GM21390 (cell line): ENCODE results near the gene STAG3.
A peak's percentile ranks its signal among the peaks of the same experiment; 100 is the strongest.

Experiments
- ATAC-seq: cut with Tn5 transposase; IDR thresholded peaks from one replicate; pipeline ENCODE4 v1.9.1; 2021; ENCODE audit not compliant: unreplicated experiment

The STAG3 gene

GRCh38 chr7:100154651-100155491 lies 22.8 kb upstream of the STAG3 start:
- ATAC-seq, result no peak

GRCh38 chr7:100155553-100156317 lies 22.0 kb upstream of the STAG3 start:
- ATAC-seq, result no peak

GRCh38 chr7:100156331-100157068 lies 21.2 kb upstream of the STAG3 start:
- ATAC-seq, result no peak

GRCh38 chr7:100157069-100157333 lies 20.7 kb upstream of the STAG3 start:
- no peak for ATAC-seq

GRCh38 chr7:100157334-100158228 lies 20.1 kb upstream of the STAG3 start:
- ATAC-seq, result no peak

- ATAC-seq, result peak; percentile 81
Measured at GRCh38 chr7:100158229-100159098, 19.3 kb upstream of the STAG3 start, which contains the start of gene TRAPPC14. Gene TRAPPC14 (minus strand): TSS chr7:100158723. CDS start chr7:100158499, 224 bp downstream.

- ATAC-seq, result no peak
Measured at GRCh38 chr7:100159099-100159623, 18.6 kb upstream of the STAG3 start.

- ATAC-seq, result no peak
Measured at GRCh38 chr7:100160067-100160466, 17.7 kb upstream of the STAG3 start.

- no peak for ATAC-seq
Measured at GRCh38 chr7:100163006-100163531, 14.6 kb upstream of the STAG3 start.

GRCh38 chr7:100163871-100164270 lies 13.8 kb upstream of the STAG3 start:
- no peak for ATAC-seq

GRCh38 chr7:100166317-100166940 lies 11.3 kb upstream of the STAG3 start:
- no peak for ATAC-seq

GRCh38 chr7:100166970-100167911 lies 10.5 kb upstream of the STAG3 start:
- no peak for ATAC-seq

- no peak for ATAC-seq
Measured at GRCh38 chr7:100167912-100168323, 9.8 kb upstream of the STAG3 start.

GRCh38 chr7:100169147-100169850 lies 8.4 kb upstream of the STAG3 start:
- no peak for ATAC-seq

GRCh38 chr7:100170101-100170897 lies 7.4 kb upstream of the STAG3 start:
- no peak for ATAC-seq

GRCh38 chr7:100171087-100171681 lies 6.5 kb upstream of the STAG3 start:
- no peak for ATAC-seq
